Right lobe of liver (tissue), 4 donors: ENCODE data around the gene GPC5.

Experiments
- CTCF ChIP-seq, 4 donors: fragments of 200-600 bp in 3 of 4; fragments of 450-650 bp in 1 of 4; IDR thresholded peaks; one replicate each; pipeline versions ENCODE4 v1.5.1 to v1.8.0; 2016 to 2022; ENCODE audit warnings: antibody characterized with exemption in 4 of 4, mild to moderate bottlenecking in 2 of 4
- POLR2A ChIP-seq: fragments of 450-650 bp; IDR thresholded peaks from one replicate; pipeline ENCODE4 v1.6.1; 2017; ENCODE audit warnings: antibody characterized with exemption, mild to moderate bottlenecking
- donor health status: DM: no; HTN: no; CAD: no.
- donor health status: DM: no; HTN: no; CAD: no.
- donor health status: DM: no; HTN: yes; CAD: no.

GRCh38 chr13:91729859-91730258 is 331.4 kb downstream of the GPC5 start:
- TF ChIP-seq CTCF (IDR thresholded peaks at IDR 0.05): no peak
- TF ChIP-seq POLR2A: no peak
